HG02970 (cell line): ENCODE results near the gene COLEC12.

Experiments used
- ATAC-seq: cut with Tn5 transposase; IDR thresholded peaks from one replicate; pipeline ENCODE4 v1.9.1; 2021; ENCODE audit warnings: mild to moderate bottlenecking, moderate library complexity, moderate number of reproducible peaks; ENCODE audit not compliant: unreplicated experiment, low FRiP score

Gene COLEC12

GRCh38 chr18:476251-476664 lies 24.2 kb downstream of the COLEC12 start:
- no peak for ATAC-seq

GRCh38 chr18:475202-476031 lies 25.1 kb downstream of the COLEC12 start:
- ATAC-seq, result no peak

- ATAC-seq, result no peak
Observed at GRCh38 chr18:474416-474815, 26.1 kb downstream of the COLEC12 start.

- no peak for ATAC-seq
Observed at GRCh38 chr18:473802-474201, 26.7 kb downstream of the COLEC12 start.

- ATAC-seq, result no peak
Observed at GRCh38 chr18:471716-472115, 28.8 kb downstream of the COLEC12 start.

GRCh38 chr18:470661-471501 lies 29.6 kb downstream of the COLEC12 start:
- ATAC-seq, result no peak

GRCh38 chr18:468955-469790 lies 31.3 kb downstream of the COLEC12 start:
- no peak for ATAC-seq

DNA sequence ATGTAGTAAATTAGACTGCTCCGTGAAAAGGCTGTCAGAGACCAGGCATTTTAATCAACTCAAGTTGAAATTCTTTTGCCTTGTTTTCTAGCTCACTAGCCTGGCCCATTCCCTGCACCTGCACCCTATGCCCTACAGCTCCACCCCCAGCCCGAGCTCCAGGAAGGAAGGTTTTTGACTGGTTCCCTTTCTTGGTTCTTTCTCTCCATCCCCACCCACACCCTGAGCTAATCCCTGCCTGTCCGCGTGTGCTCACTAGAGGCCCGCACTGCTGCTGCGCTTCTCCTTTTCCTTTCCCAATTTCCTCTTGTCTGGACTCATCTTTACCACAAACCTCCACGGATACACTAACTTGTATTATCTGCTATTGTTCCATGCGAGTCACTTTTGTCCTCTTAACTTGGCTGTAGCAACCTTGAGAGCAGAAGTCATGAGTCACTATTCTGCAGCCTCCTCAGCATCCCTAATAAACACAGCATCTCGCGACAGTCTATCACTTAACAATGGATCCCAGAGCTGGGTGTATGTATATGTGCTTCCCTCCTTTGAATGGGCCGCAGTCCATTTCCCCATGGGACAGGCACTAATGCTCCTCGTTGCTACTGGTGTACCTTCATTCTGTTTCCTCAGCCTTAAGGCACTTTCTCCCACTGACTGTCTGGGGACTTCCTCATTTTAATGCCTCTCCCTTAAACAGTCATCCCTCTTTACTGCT lies 36.5 kb downstream of the COLEC12 start:
- ATAC-seq, result no peak

DNA sequence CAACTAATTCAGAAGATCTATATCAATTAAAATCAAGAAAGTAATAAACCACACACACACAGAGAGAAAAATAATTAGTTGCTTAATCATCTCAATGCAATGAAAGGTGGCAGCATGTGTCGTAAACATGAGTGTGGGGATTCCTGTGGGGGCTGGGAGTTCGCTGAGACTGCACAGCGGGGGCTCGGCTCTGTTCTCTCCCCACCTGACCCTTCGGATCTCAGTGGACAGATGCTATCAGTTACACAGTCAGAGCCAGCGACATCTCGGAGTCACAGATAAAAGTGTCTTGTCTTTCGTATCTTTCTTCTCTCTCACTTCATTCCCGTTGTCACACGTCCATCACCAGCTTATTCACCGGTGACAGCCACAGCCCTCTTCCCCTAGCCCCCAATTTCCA lies 37.1 kb downstream of the COLEC12 start:
- ATAC-seq, result no peak

DNA sequence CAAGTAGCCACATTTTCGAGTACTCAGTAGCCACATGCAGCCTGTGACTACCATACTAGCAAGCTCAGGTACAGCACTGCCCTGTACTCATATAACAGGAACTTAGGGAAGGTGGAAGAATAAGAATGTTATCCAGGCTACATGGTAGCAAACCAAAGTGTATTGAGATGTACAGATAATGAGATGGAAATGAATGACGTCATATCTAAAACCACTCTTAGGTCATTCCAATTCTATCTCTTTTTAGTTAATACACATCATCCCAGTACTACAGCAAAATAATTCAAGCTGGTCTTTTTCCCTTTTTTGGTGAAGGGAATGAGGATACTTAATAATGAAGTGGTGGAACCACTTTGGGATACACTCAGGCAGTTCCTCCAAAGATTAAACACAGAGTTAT lies 38.7 kb downstream of the COLEC12 start:
- ATAC-seq, result no peak

GRCh38 chr18:460791-461190 lies 39.7 kb downstream of the COLEC12 start:
- no peak for ATAC-seq

DNA sequence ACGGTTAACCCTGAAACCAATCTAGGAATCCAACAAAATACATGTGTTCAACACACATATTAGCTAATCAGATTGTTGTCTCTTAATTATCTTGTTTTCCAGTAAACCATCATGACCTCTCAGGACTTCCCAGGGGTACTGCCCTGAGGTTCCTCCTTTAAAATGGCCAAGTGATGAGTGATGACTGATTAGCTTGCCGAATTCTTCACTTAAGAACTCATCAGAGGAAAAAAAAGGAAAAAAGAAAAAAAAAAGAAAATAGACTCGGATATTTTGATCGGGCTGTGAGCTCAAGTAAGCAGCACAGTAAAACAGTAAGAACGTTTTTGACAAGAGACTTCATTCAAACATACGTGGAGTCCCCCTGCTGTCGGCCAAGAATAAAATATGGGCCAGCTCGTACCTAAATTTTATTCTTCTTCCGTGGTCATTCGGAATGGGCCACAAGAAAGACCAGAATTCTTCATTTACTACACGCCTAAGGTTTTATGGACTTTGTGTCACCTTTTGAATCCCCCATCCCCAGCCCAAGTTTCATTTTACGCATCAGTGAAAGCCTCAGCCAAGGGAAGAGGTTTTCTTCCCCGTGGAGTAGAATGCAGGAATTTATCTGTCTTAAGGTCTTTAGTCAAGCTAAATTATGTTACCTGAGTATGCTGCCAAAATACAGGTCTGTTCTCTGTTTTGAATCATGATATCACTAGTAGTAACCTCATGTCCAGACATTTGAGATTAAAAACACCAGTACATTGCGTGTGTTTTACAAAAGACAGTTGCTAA lies 40.5 kb downstream of the COLEC12 start:
- ATAC-seq, result no peak

DNA sequence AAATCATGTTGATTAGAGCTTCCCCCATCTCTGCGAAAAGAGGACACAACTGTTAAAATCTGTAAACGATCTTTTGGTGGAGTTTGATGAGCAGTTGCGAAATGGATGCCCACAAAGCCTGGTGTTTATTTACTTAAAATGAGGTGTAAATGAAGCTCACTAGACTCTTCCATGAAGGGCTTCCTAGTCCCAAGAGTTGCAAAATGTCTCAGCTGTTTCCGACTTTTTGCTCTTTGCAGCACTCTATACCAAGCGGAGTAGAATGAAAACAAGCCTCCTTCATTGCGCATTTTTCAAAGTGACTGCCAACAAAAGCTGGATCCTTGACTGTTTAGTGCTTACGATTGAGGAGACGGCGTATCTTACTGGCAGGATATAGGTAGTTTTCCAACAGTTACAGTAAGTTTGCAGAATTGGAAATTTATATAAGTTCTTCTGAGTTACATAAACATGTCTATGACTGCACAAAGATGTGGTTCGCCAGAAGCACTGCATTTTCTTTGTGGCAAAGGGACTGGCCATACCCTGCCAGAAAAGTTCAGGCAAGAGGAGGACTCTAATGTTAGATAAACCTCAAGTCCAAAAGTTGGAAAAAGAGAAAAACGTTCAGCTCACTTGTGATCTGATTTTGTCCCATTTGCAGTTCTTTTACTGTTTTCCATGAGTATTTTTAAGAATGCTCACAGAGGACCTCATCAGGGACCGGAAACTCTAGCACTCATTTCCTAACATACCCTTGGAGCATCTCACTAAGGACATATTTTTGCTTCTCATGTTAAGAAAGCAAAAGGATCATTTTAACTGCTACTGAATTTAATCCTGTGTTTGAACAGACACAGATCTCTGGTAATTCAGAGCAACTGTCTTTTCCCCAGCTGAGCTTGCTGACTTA lies 42.7 kb downstream of the COLEC12 start:
- no peak for ATAC-seq

DNA sequence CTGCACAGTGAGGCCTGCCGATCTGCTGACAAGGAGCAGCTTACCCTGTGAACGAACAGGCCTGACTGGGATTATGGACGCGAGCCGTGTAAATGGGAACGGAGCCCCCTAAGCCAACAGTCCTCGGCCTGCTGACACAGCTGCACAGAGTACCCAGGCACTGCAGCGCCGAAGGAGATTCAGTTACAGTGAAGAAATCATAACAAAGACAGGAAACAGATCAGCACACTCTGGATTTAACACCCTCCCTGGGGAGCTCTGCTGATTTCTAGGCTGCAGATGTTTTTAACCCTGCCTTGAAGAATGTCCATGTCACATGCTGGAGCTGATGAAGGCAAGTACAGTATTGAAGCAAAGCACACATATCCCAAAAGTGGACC lies 43.4 kb downstream of the COLEC12 start:
- ATAC-seq, result no peak

DNA sequence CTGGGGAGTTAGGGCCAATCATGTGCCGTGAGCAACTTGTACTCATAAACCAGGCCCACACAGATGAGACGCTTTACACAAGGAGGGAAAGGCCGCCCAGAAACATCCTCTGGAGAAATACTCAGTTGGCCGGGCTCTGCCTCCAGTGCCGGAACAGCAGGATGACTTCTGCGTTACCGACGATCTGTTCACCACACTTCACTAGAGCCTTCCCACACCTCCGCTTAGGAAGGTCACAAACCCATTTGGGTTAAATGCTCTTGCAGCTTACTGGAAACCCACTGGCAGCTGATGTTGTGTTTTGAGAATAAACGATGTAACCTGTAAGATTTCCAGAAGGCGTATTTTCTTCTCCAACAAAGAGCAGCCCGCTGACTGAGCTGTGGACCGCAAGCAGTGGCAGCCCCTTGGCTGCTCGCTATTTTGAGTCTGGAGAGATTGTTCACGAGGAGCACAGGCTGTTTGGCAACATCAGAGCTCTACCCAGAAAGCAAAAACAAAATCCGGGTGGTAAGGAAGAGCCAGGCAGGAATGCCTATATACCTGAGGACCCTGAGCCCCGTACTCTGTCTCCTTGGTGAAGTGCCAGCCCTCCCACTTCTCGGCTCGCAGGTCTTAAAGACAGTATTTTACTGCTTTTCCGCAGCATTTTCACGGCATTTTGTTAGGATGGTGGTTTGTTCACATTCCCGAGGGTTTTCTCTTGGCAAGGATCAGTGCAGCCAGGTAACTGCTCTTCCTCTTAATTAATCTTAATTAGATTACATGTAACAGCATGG lies 44.0 kb downstream of the COLEC12 start:
- no peak for ATAC-seq

DNA sequence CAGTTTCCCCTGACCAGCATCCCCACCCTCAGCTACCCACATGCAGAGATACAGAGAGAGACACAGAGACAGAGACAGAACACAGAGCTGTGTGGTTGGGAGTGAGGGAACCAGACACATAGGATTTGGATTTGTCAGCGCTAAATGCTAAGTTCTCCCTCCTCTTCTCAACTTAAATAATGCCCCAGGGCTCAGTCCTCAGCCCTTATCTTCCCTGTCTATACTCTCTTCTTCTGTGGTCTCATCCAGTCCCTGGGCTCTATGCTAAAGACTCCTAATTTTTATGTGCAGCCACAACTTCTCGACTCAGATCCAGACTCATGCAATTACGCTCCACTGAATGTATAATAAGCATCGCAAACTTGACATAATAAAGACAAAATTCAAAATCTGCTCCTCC lies 47.1 kb downstream of the COLEC12 start:
- no peak for ATAC-seq

DNA sequence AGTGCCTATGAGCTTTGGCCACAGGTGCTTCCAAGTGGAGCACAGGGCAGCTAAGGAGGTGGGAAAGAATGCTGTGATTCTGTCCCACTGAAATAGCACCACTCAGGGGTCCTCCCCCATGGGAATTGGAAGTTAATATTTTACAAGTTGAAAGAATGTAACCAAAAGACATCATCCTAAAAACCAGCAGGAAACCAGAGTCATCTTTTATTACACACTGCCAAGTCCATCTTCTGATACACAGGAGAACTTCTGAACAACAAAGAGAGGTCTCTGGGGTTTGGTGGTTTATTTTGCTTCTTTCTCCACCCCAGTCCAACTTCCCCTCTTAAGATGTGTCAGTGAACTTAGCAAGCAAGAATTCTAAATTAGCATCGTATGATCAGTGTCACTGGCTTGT lies 47.7 kb downstream of the COLEC12 start:
- no peak for ATAC-seq

- ATAC-seq, result no peak
Observed at GRCh38 chr18:449374-449773, 51.1 kb downstream of the COLEC12 start.
